Brain microvascular endothelial cell (primary cell): ENCODE data around the gene NRXN3.

Experiments used
- DNase-seq: peaks from one replicate; pipeline ENCODE4 v3.0.0-alpha.2; 2020
- H3K27ac ChIP-seq: fragments of 250-450 bp; sonication (Bioruptor Pico); 2 replicates; pipeline ENCODE4 v1.5.1; 2020; ENCODE audit warnings: mild to moderate bottlenecking, moderate library complexity
- H3K27me3 ChIP-seq: fragments of 250-450 bp; sonication (Bioruptor Pico); replicated peaks from 2 replicates; pipeline ENCODE4 v1.5.1; 2020; ENCODE audit warnings: mild to moderate bottlenecking
- H3K36me3 ChIP-seq: fragments of 250-450 bp; sonication (Bioruptor Pico); replicated peaks from 2 replicates; pipeline ENCODE4 v1.5.1; 2020; ENCODE audit warnings: mild to moderate bottlenecking
- H3K4me3 ChIP-seq: 2 replicates; pipeline ENCODE4 v1.5.1; 2011; ENCODE audit warnings: low read depth, mild to moderate bottlenecking, control low read depth, low read length, moderate library complexity
- in situ Hi-C: cut with HindIII; loops from 2 replicates; pipeline ENCODE4 v1.10.0; 2017; ENCODE audit warnings: low sequenced_read_pairs, low pct_ligation_motif_present
- TF ChIP-seq, protein P1 (sequence below): IDR thresholded peaks from 2 replicates; pipeline ENCODE4 v1.5.1; 2011; ENCODE audit warnings: low read depth, mild to moderate bottlenecking, moderate library complexity, low read length, control low read depth, inconsistent platforms; ENCODE audit errors: missing control alignments

Gene NRXN3

DNA sequence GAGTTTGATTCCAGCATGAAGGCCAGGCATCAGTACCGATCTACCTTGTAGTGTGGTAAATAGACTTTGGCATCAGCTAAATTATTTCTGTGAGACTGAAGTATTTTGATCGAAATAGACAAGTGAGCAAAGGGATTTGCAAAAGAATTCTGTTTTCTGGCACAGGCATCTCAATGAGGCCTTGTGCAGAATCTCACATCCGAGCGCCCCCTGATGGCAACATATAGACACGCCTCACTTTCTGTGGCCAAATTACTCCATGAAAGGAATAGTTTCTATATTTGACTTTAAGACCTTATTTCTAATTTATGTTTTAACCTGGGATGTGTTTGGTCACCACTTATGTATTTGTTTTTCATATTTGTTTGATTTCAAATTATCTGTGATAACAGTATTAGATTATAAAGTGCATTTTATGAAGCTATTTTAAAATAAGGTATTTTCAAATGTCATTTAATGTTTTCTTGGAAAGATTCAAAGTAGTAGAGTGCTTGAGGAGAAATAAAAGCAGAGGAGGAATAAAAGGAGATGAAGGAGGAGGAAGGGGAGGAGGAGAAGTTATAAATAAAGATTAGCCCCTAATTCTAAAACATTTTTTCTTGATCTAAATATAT is 731.9 kb downstream of the NRXN3 start:
- Histone ChIP-seq H3K27me3 (no peaks in the 10 kb centered on the region), H3K4me3 (no peak overlapping the region), H3K36me3 (no peaks in the 10 kb centered on the region), H3K27ac (no peak overlapping the region)
- in situ Hi-C loops = no loop called here
- TF ChIP-seq, protein P1, sequence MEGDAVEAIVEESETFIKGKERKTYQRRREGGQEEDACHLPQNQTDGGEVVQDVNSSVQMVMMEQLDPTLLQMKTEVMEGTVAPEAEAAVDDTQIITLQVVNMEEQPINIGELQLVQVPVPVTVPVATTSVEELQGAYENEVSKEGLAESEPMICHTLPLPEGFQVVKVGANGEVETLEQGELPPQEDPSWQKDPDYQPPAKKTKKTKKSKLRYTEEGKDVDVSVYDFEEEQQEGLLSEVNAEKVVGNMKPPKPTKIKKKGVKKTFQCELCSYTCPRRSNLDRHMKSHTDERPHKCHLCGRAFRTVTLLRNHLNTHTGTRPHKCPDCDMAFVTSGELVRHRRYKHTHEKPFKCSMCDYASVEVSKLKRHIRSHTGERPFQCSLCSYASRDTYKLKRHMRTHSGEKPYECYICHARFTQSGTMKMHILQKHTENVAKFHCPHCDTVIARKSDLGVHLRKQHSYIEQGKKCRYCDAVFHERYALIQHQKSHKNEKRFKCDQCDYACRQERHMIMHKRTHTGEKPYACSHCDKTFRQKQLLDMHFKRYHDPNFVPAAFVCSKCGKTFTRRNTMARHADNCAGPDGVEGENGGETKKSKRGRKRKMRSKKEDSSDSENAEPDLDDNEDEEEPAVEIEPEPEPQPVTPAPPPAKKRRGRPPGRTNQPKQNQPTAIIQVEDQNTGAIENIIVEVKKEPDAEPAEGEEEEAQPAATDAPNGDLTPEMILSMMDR = peak; percentile 83
- peak; percentile 48 for DNase-seq

DNA sequence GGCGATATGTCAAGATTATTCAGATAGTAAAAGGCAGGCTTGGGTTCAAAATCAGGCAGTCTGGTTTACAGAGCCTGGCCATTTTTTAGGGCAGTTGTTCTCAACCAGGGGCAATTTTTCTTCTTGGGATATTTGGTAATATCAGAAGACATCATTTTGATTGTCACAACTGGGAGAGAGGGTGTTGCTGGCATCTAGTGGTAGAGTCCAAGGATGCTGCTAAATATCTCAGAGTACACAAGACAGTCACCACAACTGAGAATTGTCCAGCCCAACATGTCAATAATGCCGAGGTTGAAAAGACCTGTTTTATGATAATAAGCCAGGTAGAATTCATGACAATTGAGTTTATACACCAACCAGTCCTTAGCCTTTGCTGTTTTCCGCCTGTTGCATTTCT is 733.9 kb downstream of the NRXN3 start:
- Histone ChIP-seq H3K36me3 (no peaks in the 10 kb centered on the region), H3K27me3 (no peaks in the 10 kb centered on the region), H3K27ac (no peak overlapping the region), H3K4me3 (no peak overlapping the region)
- no peak for DNase-seq
- TF ChIP-seq, protein P1 = peak; percentile 20
- in situ Hi-C loops = no loop called here

DNA sequence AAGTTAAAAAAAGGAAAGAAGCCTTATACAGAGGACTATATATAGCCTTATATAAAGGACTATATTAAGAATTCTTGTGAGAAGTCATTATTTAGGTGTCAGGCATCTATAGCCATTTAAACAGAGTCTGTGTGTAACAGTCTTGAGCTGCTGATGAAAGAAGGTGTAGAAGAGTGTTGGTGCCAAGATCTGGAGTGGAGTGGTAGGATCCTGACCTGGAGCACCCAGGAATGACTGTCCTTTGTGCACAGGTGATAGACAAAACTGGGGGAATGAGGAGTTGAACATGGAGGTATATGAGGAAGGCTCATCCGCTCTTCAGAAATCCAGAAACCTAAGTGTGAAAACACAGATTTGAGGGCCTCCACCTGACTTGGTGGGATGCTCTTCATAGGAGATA is 747.3 kb downstream of the NRXN3 start:
- Histone ChIP-seq H3K4me3 (no peak overlapping the region), H3K36me3 (no peaks in the 10 kb centered on the region), H3K27me3 (no peaks in the 10 kb centered on the region), H3K27ac (no peak overlapping the region)
- TF ChIP-seq, protein P1 = no peak
- in situ Hi-C loops = no loop called here
- no peak for DNase-seq

DNA sequence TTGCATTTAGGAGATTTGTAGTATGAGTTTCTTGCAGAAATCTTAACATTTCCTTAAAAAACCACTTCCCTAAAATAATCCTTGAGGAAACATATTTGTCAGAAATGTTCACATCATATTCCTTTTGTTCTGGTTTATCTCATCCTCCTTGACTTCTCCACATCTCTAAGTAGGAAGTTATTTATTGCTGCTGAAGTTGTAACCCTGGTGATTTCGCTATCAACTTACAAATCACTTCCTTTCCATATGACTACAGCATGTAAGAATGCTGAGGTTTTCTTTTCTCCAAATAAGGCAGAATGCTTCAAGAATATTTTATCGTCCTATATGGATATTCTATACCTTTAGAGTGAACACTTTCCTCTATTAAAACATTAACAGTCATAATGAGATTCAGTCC is 751.7 kb downstream of the NRXN3 start:
- peak overlapping the region; percentile 60 for H3K27ac ChIP-seq
- no peaks in the 10 kb centered on the region for H3K36me3 ChIP-seq
- H3K4me3 ChIP-seq = no peak overlapping the region
- TF ChIP-seq, protein P1 = no peak
- peak; percentile 76 for DNase-seq
- in situ Hi-C loops = no loop called here
- H3K27me3 ChIP-seq = no peaks in the 10 kb centered on the region

DNA sequence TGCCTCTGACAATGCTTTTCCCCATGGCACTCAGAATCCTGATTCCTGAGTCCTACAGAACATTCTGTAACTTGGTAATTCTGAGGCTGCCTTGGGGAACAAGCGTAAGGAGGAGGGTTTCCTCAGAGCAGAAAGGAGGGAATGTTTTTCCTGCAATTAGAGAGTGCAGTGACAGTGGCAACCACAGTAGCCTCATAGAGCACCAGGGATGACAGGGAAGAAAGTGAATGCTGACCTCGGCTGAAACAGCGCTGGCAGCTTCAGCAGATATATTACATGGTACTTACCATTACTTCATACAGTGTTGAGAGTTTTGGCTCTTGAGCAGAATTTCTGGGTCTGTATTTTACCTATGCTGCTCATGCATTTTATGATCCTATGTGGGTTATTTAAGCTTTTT is 757.1 kb downstream of the NRXN3 start:
- Histone ChIP-seq H3K27me3 (no peaks in the 10 kb centered on the region), H3K36me3 (no peaks in the 10 kb centered on the region), H3K27ac (no peak overlapping the region), H3K4me3 (no peak overlapping the region)
- no peak for DNase-seq
- TF ChIP-seq, protein P1 = no peak
- in situ Hi-C loops = no loop called here

DNA sequence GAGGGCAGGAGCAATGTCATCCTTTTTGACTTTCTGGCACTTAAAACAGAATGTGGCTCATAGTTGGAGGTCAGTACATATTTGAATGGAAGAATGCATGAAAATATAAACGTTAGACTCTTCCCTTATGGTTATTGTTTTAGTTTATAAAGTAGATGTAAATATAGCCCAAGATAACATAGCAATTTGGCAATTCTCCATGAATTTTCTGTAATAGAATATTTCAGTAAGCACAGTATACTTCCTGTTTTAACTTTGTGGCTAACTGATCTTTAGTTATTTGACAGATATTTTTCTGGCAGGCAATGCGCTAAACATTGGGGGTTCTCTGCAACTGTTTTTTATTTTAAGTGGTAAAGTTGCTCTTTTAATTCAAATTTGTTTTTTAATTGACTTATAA is 763.0 kb downstream of the NRXN3 start:
- Histone ChIP-seq H3K36me3 (no peaks in the 10 kb centered on the region), H3K27ac (no peak overlapping the region), H3K4me3 (no peak overlapping the region), H3K27me3 (no peaks in the 10 kb centered on the region)
- TF ChIP-seq, protein P1 = no peak
- no peak for DNase-seq
- in situ Hi-C loops = no loop called here
